A549 (cell line): ENCODE data around the gene PPP1R12B. TPM values are rescaled to one million over a fixed set of nuclear protein-coding genes. Genes with fewer than 3 reads are reported as not detected.

Source experiments
- ATAC-seq, 2 experiments: fragments of 200-7000 bp in 1 of 2; fragments of >200 bp in 1 of 2; cut with Nextera tagmentation in 1 of 2; cut with Tn5 transposase in 1 of 2; 3 replicates each; pipeline versions ENCODE4 v1.8.0 to v1.9.1; 2018 to 2020; ENCODE audit warnings: mild to moderate bottlenecking in 1 of 2, moderate library complexity in 1 of 2
- CTCF ChIA-PET: fragments of 300-600 bp; sonication (Branson Sonifier 250); formaldehyde crosslinking; extraction: SDS; loops from one replicate; lab custom pipeline; 2021; ENCODE audit warnings: antibody characterized with exemption, inconsistent platforms; lab: Yijun Ruan, JAX
- POLR2A ChIA-PET: fragments of 350-600 bp; formaldehyde crosslinking; extraction: SDS; loops from one replicate; lab custom pipeline; 2021; ENCODE audit warnings: antibody characterized with exemption, inconsistent platforms; lab: Yijun Ruan, JAX
- DNase-seq, 2 experiments: peaks; one replicate each; pipeline versions ENCODE4 v3.0.0 to v3.0.0-alpha.2; 2011 to 2016; ENCODE audit warnings: low read depth in 1 of 2, low spot score in 1 of 2
- FAIRE-seq: peaks from 2 replicates; lab custom pipeline; 2011; peaks lifted over from hg19 to GRCh38; lab: Jason Lieb, UNC
- H3K27ac ChIP-seq, 2 experiments: fragments of >200 bp; sonication (Bioruptor Twin); formaldehyde crosslinking; 3 replicates each; pipeline ENCODE4 v1.5.1; 2016 to 2017
- H3K4me1 ChIP-seq: fragments of >200 bp; sonication (Bioruptor Twin); formaldehyde crosslinking; 3 replicates; pipeline ENCODE4 v1.6.1; 2016
- H3K4me2 ChIP-seq: fragments of >200 bp; sonication (Bioruptor Twin); formaldehyde crosslinking; 3 replicates; pipeline ENCODE4 v1.6.1; 2016
- H3K4me3 ChIP-seq: fragments of >200 bp; sonication (Bioruptor Twin); formaldehyde crosslinking; 3 replicates; pipeline ENCODE4 v1.5.1; 2016
- H3K9me3 ChIP-seq: fragments of >200 bp; sonication (Bioruptor Twin); formaldehyde crosslinking; 3 replicates; pipeline ENCODE4 v1.6.1; 2016
- ATOH8 ChIP-seq: fragments of 250-450 bp; sonication (Bioruptor Pico); IDR thresholded peaks from 2 replicates; pipeline ENCODE4 v1.5.0; 2020; ENCODE audit warnings: low read depth, mild to moderate bottlenecking, moderate library complexity
- BCL3 ChIP-seq: fragments of >200 bp; sonication (Bioruptor Twin); formaldehyde crosslinking; IDR thresholded peaks from 3 replicates; pipeline ENCODE4 v1.6.1; 2016
- BHLHE40 ChIP-seq: IDR thresholded peaks from 2 replicates; pipeline ENCODE4 v1.6.1; 2012; ENCODE audit warnings: low read depth, low read length, inconsistent platforms
- CBX8 ChIP-seq: fragments of 200-600 bp; sonication (generic); IDR thresholded peaks from 2 replicates; pipeline ENCODE4 v1.6.1; 2016
- CHD4 ChIP-seq: fragments of 200-600 bp; sonication (generic); IDR thresholded peaks from 2 replicates; pipeline ENCODE4 v1.6.1; 2016; ENCODE audit warnings: antibody characterized with exemption, mild to moderate bottlenecking, borderline replicate concordance
- EHF ChIP-seq: fragments of 250-450 bp; sonication (Bioruptor Pico); IDR thresholded peaks from 2 replicates; pipeline ENCODE4 v1.5.0; 2020; ENCODE audit warnings: mild to moderate bottlenecking
- EP300 ChIP-seq, 2 experiments: fragments of >200 bp; sonication (Bioruptor Twin); formaldehyde crosslinking; IDR thresholded peaks; 2 replicates in 1 of 2; 3 replicates in 1 of 2; pipeline ENCODE4 v1.6.1; 2016 to 2017
- ESRRA ChIP-seq: fragments of 150-350 bp; IDR thresholded peaks from 2 replicates; pipeline ENCODE4 v1.6.1; 2014; ENCODE audit warnings: mild to moderate bottlenecking, low read length, borderline replicate concordance
- FOSB ChIP-seq: fragments of 250-450 bp; sonication (Bioruptor Pico); IDR thresholded peaks from 2 replicates; pipeline ENCODE4 v1.5.0; 2020; ENCODE audit warnings: mild to moderate bottlenecking, moderate library complexity
- HMGXB4 ChIP-seq: fragments of 250-450 bp; sonication (Bioruptor Pico); IDR thresholded peaks from 2 replicates; pipeline ENCODE4 v1.5.0; 2021; ENCODE audit warnings: mild to moderate bottlenecking, moderate library complexity, borderline replicate concordance
- JUN ChIP-seq, 2 experiments: fragments of >200 bp; sonication (Bioruptor Twin); formaldehyde crosslinking; IDR thresholded peaks; 2 replicates in 1 of 2; 3 replicates in 1 of 2; pipeline ENCODE4 v1.6.1; 2016 to 2017
- KDM5A ChIP-seq: fragments of 200-600 bp; sonication (generic); IDR thresholded peaks from 2 replicates; pipeline ENCODE4 v1.6.1; 2016; ENCODE audit warnings: antibody characterized with exemption, mild to moderate bottlenecking
- MAX ChIP-seq: IDR thresholded peaks from 2 replicates; pipeline ENCODE4 v1.6.1; 2012
- MAZ ChIP-seq: fragments of 150-350 bp; IDR thresholded peaks from 2 replicates; pipeline ENCODE4 v1.6.1; 2014; ENCODE audit warnings: antibody characterized with exemption, low read depth, low read length, borderline replicate concordance
- NFE2L2 ChIP-seq: fragments of 150-350 bp; conservative IDR thresholded peaks from 2 replicates; pipeline ENCODE4 v1.6.1; 2014; ENCODE audit warnings: low read length
- NPAS2 ChIP-seq: fragments of 250-450 bp; sonication (Bioruptor Pico); IDR thresholded peaks from 2 replicates; pipeline ENCODE4 v1.8.0; 2022; ENCODE audit warnings: mild to moderate bottlenecking, moderate library complexity, borderline replicate concordance
- NR3C1 ChIP-seq: fragments of >200 bp; sonication (Bioruptor Twin); formaldehyde crosslinking; IDR thresholded peaks from 3 replicates; pipeline ENCODE4 v1.6.1; 2017
- PHF8 ChIP-seq: fragments of 200-600 bp; sonication (generic); IDR thresholded peaks from 2 replicates; pipeline ENCODE4 v1.6.1; 2016; ENCODE audit warnings: low read depth, mild to moderate bottlenecking, antibody characterized with exemption, moderate library complexity, borderline replicate concordance
- POLR2AphosphoS2 ChIP-seq: conservative IDR thresholded peaks from 2 replicates; pipeline ENCODE4 v1.6.1; 2012; ENCODE audit warnings: low read length, improper control_type of control experiment, inconsistent platforms
- RAD21 ChIP-seq, 2 experiments: fragments of >200 bp in 1 of 2; sonication (Bioruptor Twin) in 1 of 2; formaldehyde crosslinking in 1 of 2; IDR thresholded peaks in 1 of 2; conservative IDR thresholded peaks in 1 of 2; 2 replicates in 1 of 2; 3 replicates in 1 of 2; pipeline ENCODE4 v1.6.1; 2012 to 2018; ENCODE audit warnings: inconsistent platforms in 1 of 2
- RCOR1 ChIP-seq: fragments of 150-350 bp; IDR thresholded peaks from 2 replicates; pipeline ENCODE4 v1.6.1; 2014; ENCODE audit warnings: antibody characterized with exemption, low read length, low read depth
- RNF2 ChIP-seq: fragments of 200-600 bp; sonication (generic); IDR thresholded peaks from 2 replicates; pipeline ENCODE4 v1.6.1; 2016; ENCODE audit warnings: low read depth, mild to moderate bottlenecking, antibody characterized with exemption, moderate library complexity, borderline replicate concordance
- SMC3 ChIP-seq: fragments of >200 bp; sonication (Bioruptor Twin); formaldehyde crosslinking; IDR thresholded peaks from 3 replicates; pipeline ENCODE4 v1.6.1; 2018; ENCODE audit warnings: inconsistent platforms
- TFCP2L1 ChIP-seq: fragments of 250-450 bp; sonication (Bioruptor Pico); IDR thresholded peaks from 2 replicates; pipeline ENCODE4 v1.5.0; 2021; ENCODE audit warnings: mild to moderate bottlenecking
- ZC3H11A ChIP-seq: fragments of 450-650 bp; IDR thresholded peaks from 2 replicates; pipeline ENCODE4 v1.6.1; 2014; ENCODE audit warnings: antibody characterized with exemption, mild to moderate bottlenecking
- ZFP36 ChIP-seq: fragments of 450-650 bp; IDR thresholded peaks from 2 replicates; pipeline ENCODE4 v1.6.1; 2014; ENCODE audit warnings: borderline replicate concordance; ENCODE audit not compliant: partially characterized antibody
- ZNF302 ChIP-seq: fragments of 250-450 bp; sonication (Bioruptor Pico); IDR thresholded peaks from 2 replicates; pipeline ENCODE4 v1.9.0; 2021; ENCODE audit warnings: inconsistent platforms, mild to moderate bottlenecking, moderate library complexity
- ZSCAN20 ChIP-seq: fragments of 250-450 bp; sonication (Bioruptor Pico); IDR thresholded peaks from 2 replicates; pipeline ENCODE4 v1.8.0; 2022; ENCODE audit warnings: mild to moderate bottlenecking, moderate library complexity
- WGBS: methylation state at CpG from one replicate; pipeline ENCODE4 v1.1.6; 2017; ENCODE audit errors: missing lambda C conversion rate; 5-methylcytosine and 5-hydroxymethylcytosine counted together
- polyA plus RNA-seq, 4 experiments: library from polyadenylated mRNA; depleted of rRNA in 3 of 4; stranded (reverse); fragments of >200 nt; fragmentation: RNase III in 1 of 4; extraction: RNeasy Plus Mini Kit Qiagen cat#74134 plus additional on column Dnase treatment in 1 of 4; gene quantifications; 2 replicates in 3 of 4; 3 replicates in 1 of 4; pipeline ENCODE4 v1.2.3, GENCODE V29; 2011 to 2017
- TF ChIP-seq, protein P1 (sequence below): fragments of >200 bp; sonication (Bioruptor Twin); formaldehyde crosslinking; IDR thresholded peaks from 3 replicates; pipeline ENCODE4 v1.5.1; 2016

Gene PPP1R12B
- polyA plus RNA-seq, 2 of the 4 experiments (the other 2 are of a cell fraction) = 3.3 to 12.1 TPM

DNA sequence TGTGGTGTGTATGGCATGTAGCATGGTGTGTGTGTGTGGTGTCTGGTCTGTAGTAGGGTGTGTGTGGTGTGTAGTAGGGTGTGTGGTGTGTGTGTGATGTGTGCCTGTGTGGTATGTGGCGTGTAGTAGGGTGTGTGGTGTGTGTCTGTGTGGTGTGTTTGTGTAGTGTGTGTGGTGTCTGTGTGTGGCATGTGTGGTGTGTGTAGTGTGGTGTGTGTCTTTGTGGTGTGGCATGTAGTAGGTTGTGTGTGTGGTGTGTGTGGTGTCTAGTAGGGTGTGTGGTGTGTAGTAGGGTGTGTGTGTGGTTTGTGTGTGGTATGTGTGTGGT, 276.2 kb downstream of the PPP1R12B start:
- H3K4me2 ChIP-seq = no peak overlapping the region
- CTCF ChIA-PET = interaction anchor here (0.6 to 2.0 kb wide), 9 partner anchors 8 to 123 kb away, joined by 3 to 8 read pairs (median 4); no protein-coding TSS in a partner anchor

GRCh38 chr1:202625416-202626360, 277.2 kb downstream of the PPP1R12B start:
- Histone ChIP-seq H3K4me2 (peak overlapping the region; percentile 43), H3K4me1 (peaks cover 11% of the 10 kb centered on the region), H3K27ac (peak overlapping the region; percentile 35 to 48; a peak in 3 of 6 replicates), H3K4me3 (no peak overlapping the region), H3K9me3 (no peaks in the 10 kb centered on the region)
- ChIA-PET POLR2A (no interaction called here), CTCF (interaction anchor here (0.6 to 3.3 kb wide), 22 partner anchors 9 to 366 kb away, joined by 3 to 10 read pairs (median 4); no protein-coding TSS in a partner anchor)
- DNase-seq = peak; percentile 79 to 86
- TF ChIP-seq ZFP36 (no peak), JUN (IDR thresholded peaks at IDR 0.05) (no peak), HMGXB4 (CRISPR knock-in tag) (no peak), EP300 (IDR thresholded peaks at IDR 0.05) (no peak), RCOR1 (no peak), MAX (no peak), ZSCAN20 (CRISPR knock-in tag) (no peak), ZNF302 (no peak), KDM5A (no peak), NPAS2 (CRISPR knock-in tag) (no peak), ESRRA (no peak), SMC3 (peak; percentile 81), NR3C1 (no peak), RAD21 (conservative IDR thresholded peaks at IDR 0.05 in 1 of 2, IDR thresholded peaks at IDR 0.05 in 1 of 2) (peak; percentile 68 to 75), ZC3H11A (no peak), POLR2AphosphoS2 (no peak), CHD4 (no peak), BCL3 (no peak)
- TF ChIP-seq, protein P1, sequence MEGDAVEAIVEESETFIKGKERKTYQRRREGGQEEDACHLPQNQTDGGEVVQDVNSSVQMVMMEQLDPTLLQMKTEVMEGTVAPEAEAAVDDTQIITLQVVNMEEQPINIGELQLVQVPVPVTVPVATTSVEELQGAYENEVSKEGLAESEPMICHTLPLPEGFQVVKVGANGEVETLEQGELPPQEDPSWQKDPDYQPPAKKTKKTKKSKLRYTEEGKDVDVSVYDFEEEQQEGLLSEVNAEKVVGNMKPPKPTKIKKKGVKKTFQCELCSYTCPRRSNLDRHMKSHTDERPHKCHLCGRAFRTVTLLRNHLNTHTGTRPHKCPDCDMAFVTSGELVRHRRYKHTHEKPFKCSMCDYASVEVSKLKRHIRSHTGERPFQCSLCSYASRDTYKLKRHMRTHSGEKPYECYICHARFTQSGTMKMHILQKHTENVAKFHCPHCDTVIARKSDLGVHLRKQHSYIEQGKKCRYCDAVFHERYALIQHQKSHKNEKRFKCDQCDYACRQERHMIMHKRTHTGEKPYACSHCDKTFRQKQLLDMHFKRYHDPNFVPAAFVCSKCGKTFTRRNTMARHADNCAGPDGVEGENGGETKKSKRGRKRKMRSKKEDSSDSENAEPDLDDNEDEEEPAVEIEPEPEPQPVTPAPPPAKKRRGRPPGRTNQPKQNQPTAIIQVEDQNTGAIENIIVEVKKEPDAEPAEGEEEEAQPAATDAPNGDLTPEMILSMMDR = peak; percentile 60
- FAIRE-seq = no peak
- ATAC-seq = peak; percentile 89 to 97
- WGBS = 44% methylated on average over 17 of the region's 28 CpGs

More for the DNA sequence above, 276.2 kb downstream of the PPP1R12B start:
- ATAC-seq (peak in 1 of 2 experiments; percentile 12; a peak in 1 of 6 replicates), FAIRE-seq (peak; percentile 13), DNase-seq (peak in 1 of 2 experiments; percentile 42)
- peak overlapping the region in 1 of 2 experiments; percentile 4; a peak in 4 of 6 replicates for H3K27ac ChIP-seq
- TF ChIP-seq NFE2L2 = no peak
- no peak for TF ChIP-seq KDM5A
- no peak for TF ChIP-seq BCL3
- TF ChIP-seq BHLHE40 = no peak
- no peak for TF ChIP-seq ATOH8
- TF ChIP-seq PHF8 = no peak
- TF ChIP-seq RNF2 = no peak
- TF ChIP-seq FOSB (CRISPR knock-in tag) = no peak
- no peak for TF ChIP-seq MAZ
- TF ChIP-seq TFCP2L1 (CRISPR knock-in tag) = no peak
- no peak for TF ChIP-seq EHF (CRISPR knock-in tag)
- TF ChIP-seq CBX8 = no peak
- TF ChIP-seq ESRRA = no peak
- peaks cover 12% of the 10 kb centered on the region for H3K4me1 ChIP-seq
- whole genome bisulfite sequencing = 84% methylated on average over 1 of the region's 1 CpG
- H3K4me3 ChIP-seq = no peak overlapping the region
- H3K9me3 ChIP-seq = no peaks in the 10 kb centered on the region
- POLR2A ChIA-PET = no interaction called here
